ENCODE results near the gene TAGLN2. TPM values are rescaled to one million over a fixed set of nuclear protein-coding genes. Genes with fewer than 3 reads are reported as not detected.

TAGLN2 gene
- total RNA-seq, 1 experiment from 2014 or later, result 464 TPM

DNA sequence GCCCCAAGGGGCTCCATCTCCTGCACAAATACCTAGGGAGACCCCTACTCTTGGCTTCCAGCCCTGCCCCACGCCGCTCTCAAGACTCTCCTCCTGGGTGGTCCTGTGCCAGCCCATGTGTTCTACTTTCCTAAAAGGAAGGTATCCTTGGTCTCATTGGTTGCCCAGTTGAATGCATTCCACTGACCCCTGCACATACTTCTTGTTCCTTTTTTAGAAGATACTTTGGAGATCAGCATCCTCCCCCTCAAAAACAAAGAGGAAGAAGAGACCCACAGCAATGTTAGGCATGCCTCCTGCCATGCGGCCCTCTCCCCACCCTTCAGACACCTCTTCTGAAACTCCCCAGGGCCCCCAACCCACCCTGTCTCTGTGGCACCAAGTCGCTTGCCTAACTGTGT, 24.7 kb upstream of the TAGLN2 start:
- Mint-ChIP-seq H3K27me3 (ENCODE audit: insufficient read depth, unreplicated experiment) (no peaks in the 10 kb centered on the region), H3K4me3 (ENCODE audit: unreplicated experiment) (no peak overlapping the region), H3K9me3 (ENCODE audit: unreplicated experiment) (no peaks in the 10 kb centered on the region), H3K36me3 (ENCODE audit: insufficient read depth, unreplicated experiment) (no peaks in the 10 kb centered on the region), H3K4me1 (ENCODE audit: insufficient read depth, unreplicated experiment) (peaks cover 46% of the 10 kb centered on the region), H3K27ac (ENCODE audit: low read depth, unreplicated experiment) (no peak overlapping the region)
- no TSS peak for BruUV-seq (replicated peaks)
- intact Hi-C loops (cut with micrococcal nuclease), result no loop called here
- TF ChIP-seq, protein P1, sequence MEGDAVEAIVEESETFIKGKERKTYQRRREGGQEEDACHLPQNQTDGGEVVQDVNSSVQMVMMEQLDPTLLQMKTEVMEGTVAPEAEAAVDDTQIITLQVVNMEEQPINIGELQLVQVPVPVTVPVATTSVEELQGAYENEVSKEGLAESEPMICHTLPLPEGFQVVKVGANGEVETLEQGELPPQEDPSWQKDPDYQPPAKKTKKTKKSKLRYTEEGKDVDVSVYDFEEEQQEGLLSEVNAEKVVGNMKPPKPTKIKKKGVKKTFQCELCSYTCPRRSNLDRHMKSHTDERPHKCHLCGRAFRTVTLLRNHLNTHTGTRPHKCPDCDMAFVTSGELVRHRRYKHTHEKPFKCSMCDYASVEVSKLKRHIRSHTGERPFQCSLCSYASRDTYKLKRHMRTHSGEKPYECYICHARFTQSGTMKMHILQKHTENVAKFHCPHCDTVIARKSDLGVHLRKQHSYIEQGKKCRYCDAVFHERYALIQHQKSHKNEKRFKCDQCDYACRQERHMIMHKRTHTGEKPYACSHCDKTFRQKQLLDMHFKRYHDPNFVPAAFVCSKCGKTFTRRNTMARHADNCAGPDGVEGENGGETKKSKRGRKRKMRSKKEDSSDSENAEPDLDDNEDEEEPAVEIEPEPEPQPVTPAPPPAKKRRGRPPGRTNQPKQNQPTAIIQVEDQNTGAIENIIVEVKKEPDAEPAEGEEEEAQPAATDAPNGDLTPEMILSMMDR (IDR thresholded peaks at IDR 0.05; ENCODE audit: unreplicated experiment), result no peak
- POLR2A ChIA-PET, result interaction anchor here (0.7 to 2.7 kb wide), 6 partner anchors 8 to 81 kb away, joined by 3 to 25 read pairs (median 8); partner anchors contain the start of gene TAGLN2
- CTCF ChIA-PET, result interaction anchor here (0.6 to 52.4 kb wide), 6 partner anchors 11 to 341 kb away, joined by 3 to 1675 read pairs (median 3); no protein-coding TSS in a partner anchor
- DNase-seq (ENCODE audit: unreplicated experiment), result no peak

DNA sequence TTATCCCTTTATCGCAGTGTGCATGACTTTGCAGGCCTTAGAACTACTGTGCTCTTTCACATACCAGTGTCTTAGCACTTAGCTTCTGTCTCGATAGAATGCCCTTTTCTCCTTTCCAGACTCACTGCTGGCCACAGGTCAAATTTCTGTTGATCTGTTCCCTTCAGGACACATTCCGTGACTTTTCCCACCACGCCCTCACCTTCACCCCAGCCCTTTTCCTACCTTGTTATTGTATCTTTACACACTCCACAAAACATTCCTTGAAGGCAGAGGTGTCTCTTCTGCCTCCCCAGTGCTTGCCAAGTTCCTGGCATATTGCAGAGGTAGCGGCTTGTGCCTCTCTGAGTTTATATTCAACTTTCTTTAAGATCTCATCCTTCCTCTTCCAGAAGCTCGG, 23.8 kb upstream of the TAGLN2 start:
- ChIA-PET POLR2A (interaction anchor here (0.6 to 2.7 kb wide), 11 partner anchors 9 to 82 kb away, joined by 3 to 25 read pairs (median 3); partner anchors contain the start of gene TAGLN2), CTCF (interaction anchor here (0.6 to 52.4 kb wide), 7 partner anchors 10 to 803 kb away, joined by 3 to 1675 read pairs (median 3); no protein-coding TSS in a partner anchor)
- Mint-ChIP-seq H3K9me3 (ENCODE audit: unreplicated experiment) (no peaks in the 10 kb centered on the region), H3K27ac (ENCODE audit: low read depth, unreplicated experiment) (peak overlapping the region; percentile 55), H3K36me3 (ENCODE audit: insufficient read depth, unreplicated experiment) (no peaks in the 10 kb centered on the region), H3K27me3 (ENCODE audit: insufficient read depth, unreplicated experiment) (no peaks in the 10 kb centered on the region), H3K4me1 (ENCODE audit: insufficient read depth, unreplicated experiment) (peaks cover 51% of the 10 kb centered on the region), H3K4me3 (ENCODE audit: unreplicated experiment) (peak overlapping the region; percentile 7)
- BruUV-seq (replicated peaks), result no TSS peak
- DNase-seq (ENCODE audit: unreplicated experiment), result peak; percentile 30
- TF ChIP-seq, protein P1 (IDR thresholded peaks at IDR 0.05; ENCODE audit: unreplicated experiment), result no peak
- intact Hi-C loops (cut with micrococcal nuclease), result no loop called here

DNA sequence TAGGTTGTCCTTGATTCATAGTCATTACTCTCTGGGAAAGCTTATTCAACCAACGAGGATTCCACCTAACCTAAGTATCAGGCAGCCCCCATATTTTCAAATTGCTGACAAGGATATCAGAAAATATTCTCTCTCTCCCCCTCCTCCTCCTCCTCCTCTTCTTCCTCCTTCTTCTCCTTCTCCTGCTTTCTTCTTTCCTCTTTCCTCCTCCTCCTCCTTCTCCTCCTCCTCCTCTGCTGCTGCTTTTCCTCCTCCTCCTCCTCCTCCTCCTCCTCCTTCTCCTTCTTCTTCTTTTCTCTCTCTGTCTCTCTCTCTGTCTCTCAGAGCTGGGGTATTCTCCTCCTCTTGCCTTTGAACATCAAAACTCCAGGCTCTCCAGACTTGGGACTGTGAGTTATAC, 22.6 kb upstream of the TAGLN2 start:
- H3K27me3 Mint-ChIP-seq (ENCODE audit: insufficient read depth, unreplicated experiment), result no peaks in the 10 kb centered on the region
- TF ChIP-seq, protein P1 (IDR thresholded peaks at IDR 0.05; ENCODE audit: unreplicated experiment), result no peak
- intact Hi-C loops (cut with micrococcal nuclease), result no loop called here
- DNase-seq (ENCODE audit: unreplicated experiment), result no peak
- ChIA-PET POLR2A (interaction anchor here (0.7 to 2.7 kb wide), 5 partner anchors 9 to 106 kb away, joined by 3 to 25 read pairs (median 11); no protein-coding TSS in a partner anchor), CTCF (interaction anchor here (0.6 to 52.4 kb wide), 5 partner anchors 13 to 1385 kb away, joined by 3 to 1675 read pairs (median 5); no protein-coding TSS in a partner anchor)
- H3K4me3 Mint-ChIP-seq (ENCODE audit: unreplicated experiment), result no peak overlapping the region
- BruUV-seq (replicated peaks), result no TSS peak
- H3K36me3 Mint-ChIP-seq (ENCODE audit: insufficient read depth, unreplicated experiment), result no peaks in the 10 kb centered on the region
- H3K9me3 Mint-ChIP-seq (ENCODE audit: unreplicated experiment), result no peaks in the 10 kb centered on the region
- H3K4me1 Mint-ChIP-seq (ENCODE audit: insufficient read depth, unreplicated experiment), result peaks cover 45% of the 10 kb centered on the region
- H3K27ac Mint-ChIP-seq (ENCODE audit: low read depth, unreplicated experiment), result no peak overlapping the region

DNA sequence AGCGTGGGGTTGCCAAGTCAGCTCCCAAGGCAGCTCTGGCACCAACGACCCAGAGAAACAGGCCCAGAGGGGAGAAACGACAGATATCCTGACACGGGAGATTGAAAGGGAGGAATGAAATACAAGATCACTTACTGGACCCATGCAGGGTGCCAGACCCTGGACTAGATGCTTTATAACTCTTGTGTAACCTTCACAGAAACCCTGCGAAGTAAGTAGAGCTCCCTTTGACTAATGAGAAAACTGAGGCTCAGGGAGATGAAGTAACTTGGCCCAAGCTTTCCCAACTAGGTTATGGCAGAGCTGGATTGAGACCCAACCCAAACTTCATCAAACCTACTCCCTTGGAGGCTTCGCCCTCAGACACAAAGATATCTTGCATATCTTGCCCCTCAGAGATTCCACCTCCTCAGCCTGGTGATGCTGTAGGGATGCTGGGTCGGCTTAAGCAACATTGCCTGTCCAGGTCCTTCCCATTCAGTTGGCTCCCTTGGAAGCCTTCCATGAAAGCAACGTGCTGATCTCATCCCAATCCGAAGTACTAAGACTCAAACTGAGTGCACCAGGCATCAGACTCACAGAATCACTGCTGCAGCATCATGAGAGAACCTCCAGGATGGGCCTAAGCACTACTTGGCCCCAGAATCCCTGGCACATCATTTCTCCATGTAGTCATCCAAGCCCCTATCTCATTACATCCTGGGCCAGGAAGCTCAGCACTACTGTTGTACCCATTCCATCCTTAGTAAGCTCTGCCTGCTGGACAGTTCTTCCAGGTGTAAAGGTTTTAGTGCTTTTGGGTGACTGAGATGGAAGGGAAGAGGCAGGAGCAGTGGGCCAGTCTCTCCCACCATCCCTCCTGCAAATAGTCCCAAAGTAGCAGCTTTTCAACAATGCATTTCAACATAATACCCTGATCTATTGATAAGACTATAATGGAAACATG, 21.2 kb upstream of the TAGLN2 start:
- Mint-ChIP-seq H3K27ac (ENCODE audit: low read depth, unreplicated experiment) (no peak overlapping the region), H3K4me1 (ENCODE audit: insufficient read depth, unreplicated experiment) (peaks cover 45% of the 10 kb centered on the region), H3K9me3 (ENCODE audit: unreplicated experiment) (no peaks in the 10 kb centered on the region), H3K27me3 (ENCODE audit: insufficient read depth, unreplicated experiment) (no peaks in the 10 kb centered on the region), H3K4me3 (ENCODE audit: unreplicated experiment) (peak overlapping the region; percentile 69), H3K36me3 (ENCODE audit: insufficient read depth, unreplicated experiment) (no peaks in the 10 kb centered on the region)
- intact Hi-C loops (cut with micrococcal nuclease), result no loop called here
- CTCF ChIA-PET, result interaction anchor here (0.6 to 52.4 kb wide), 22 partner anchors 9 to 301 kb away, joined by 3 to 1675 read pairs (median 4); partner anchors contain the start of gene TAGLN2
- BruUV-seq (replicated peaks), result no TSS peak
- TF ChIP-seq, protein P1 (IDR thresholded peaks at IDR 0.05; ENCODE audit: unreplicated experiment), result no peak
- POLR2A ChIA-PET, result interaction anchor here (1.0 to 3.5 kb wide), 6 partner anchors 9 to 84 kb away, joined by 3 to 19 read pairs (median 8); partner anchors contain the start of gene SLAMF9
- no peak for DNase-seq (ENCODE audit: unreplicated experiment)
